Parathyroid adenoma (tissue), 2 donors: ENCODE data around the gene GALNTL6.

Source experiments
- H2AFZ ChIP-seq: fragments of 300-600 bp; sonication (generic); one replicate; pipeline ENCODE4 v1.7.0; 2017; ENCODE audit warnings: antibody characterized with exemption, mild to moderate bottlenecking
- H3K27ac ChIP-seq: fragments of 300-600 bp; sonication (generic); one replicate; pipeline ENCODE4 v1.7.0; 2017
- H3K27me3 ChIP-seq: fragments of 300-600 bp; sonication (generic); one replicate; pipeline ENCODE4 v1.7.0; 2017; ENCODE audit warnings: low read length; ENCODE audit not compliant: control insufficient read depth, insufficient read depth
- H3K36me3 ChIP-seq: fragments of 300-600 bp; sonication (generic); one replicate; pipeline ENCODE4 v1.7.0; 2017; ENCODE audit warnings: low read length; ENCODE audit not compliant: control insufficient read depth, insufficient read depth
- H3K4me1 ChIP-seq: fragments of 300-600 bp; sonication (generic); one replicate; pipeline ENCODE4 v1.7.0; 2017; ENCODE audit warnings: control low read depth
- H3K4me2 ChIP-seq: fragments of 300-600 bp; sonication (generic); one replicate; pipeline ENCODE4 v1.7.0; 2017; ENCODE audit warnings: low read length
- H3K4me3 ChIP-seq: fragments of 300-600 bp; sonication (generic); one replicate; pipeline ENCODE4 v1.7.0; 2017; ENCODE audit warnings: low read depth, low read length
- H3K79me2 ChIP-seq: fragments of 300-600 bp; sonication (generic); one replicate; pipeline ENCODE4 v1.7.0; 2017; ENCODE audit warnings: control low read depth
- H3K9ac ChIP-seq: fragments of 300-600 bp; sonication (generic); one replicate; pipeline ENCODE4 v1.7.0; 2017; ENCODE audit warnings: mild to moderate bottlenecking
- H3K9me3 ChIP-seq: fragments of 300-600 bp; sonication (generic); one replicate; pipeline ENCODE4 v1.7.0; 2017; ENCODE audit warnings: low read length; ENCODE audit not compliant: control insufficient read depth
- TF ChIP-seq, protein P1 (sequence below): fragments of 300-600 bp; sonication (generic); IDR thresholded peaks from one replicate; pipeline ENCODE4 v1.7.0; 2017; ENCODE audit warnings: antibody characterized with exemption, mild to moderate bottlenecking
- donor health status: primary hyperparathyroidism.

The GALNTL6 gene

DNA sequence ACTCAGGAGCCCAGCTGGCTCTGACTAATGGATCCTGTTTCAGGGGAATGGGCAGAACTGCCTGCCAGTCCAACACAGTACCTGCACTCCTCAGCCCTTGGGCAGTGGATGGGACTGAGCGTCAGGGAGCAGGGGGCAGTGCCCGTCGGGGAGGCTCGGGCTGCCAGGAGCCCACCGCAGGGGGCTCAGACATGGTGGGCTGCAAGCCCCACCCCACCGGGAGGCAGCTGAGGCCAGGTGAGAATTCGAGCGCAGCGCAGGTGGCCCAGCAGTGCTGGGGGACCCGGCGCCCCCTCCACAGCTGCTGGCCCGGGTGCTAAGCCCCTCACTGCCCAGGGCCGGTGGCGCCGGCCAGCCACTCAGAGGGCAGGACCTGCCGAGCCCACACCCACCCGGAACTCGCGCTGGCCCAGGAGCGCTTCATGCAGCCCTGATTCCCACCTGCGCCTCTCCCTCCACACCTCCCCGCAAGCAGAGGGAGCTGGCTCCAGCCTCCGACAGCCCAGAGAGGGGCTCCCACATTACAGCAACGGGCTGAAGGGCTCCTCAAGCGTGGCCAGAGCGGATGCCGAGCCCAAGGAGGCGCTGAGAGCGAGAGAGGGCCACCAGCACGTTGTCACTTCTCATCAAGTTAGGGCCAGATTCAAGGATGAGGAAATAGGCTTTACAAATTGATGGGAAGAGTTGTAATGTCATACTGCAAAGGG lies 668.8 kb downstream of the GALNTL6 start:
- no peak overlapping the region for H3K4me2 ChIP-seq
- no peaks in the 10 kb centered on the region for H3K79me2 ChIP-seq
- no peak overlapping the region for H3K4me3 ChIP-seq
- TF ChIP-seq, protein P1, sequence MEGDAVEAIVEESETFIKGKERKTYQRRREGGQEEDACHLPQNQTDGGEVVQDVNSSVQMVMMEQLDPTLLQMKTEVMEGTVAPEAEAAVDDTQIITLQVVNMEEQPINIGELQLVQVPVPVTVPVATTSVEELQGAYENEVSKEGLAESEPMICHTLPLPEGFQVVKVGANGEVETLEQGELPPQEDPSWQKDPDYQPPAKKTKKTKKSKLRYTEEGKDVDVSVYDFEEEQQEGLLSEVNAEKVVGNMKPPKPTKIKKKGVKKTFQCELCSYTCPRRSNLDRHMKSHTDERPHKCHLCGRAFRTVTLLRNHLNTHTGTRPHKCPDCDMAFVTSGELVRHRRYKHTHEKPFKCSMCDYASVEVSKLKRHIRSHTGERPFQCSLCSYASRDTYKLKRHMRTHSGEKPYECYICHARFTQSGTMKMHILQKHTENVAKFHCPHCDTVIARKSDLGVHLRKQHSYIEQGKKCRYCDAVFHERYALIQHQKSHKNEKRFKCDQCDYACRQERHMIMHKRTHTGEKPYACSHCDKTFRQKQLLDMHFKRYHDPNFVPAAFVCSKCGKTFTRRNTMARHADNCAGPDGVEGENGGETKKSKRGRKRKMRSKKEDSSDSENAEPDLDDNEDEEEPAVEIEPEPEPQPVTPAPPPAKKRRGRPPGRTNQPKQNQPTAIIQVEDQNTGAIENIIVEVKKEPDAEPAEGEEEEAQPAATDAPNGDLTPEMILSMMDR: no peak
- no peaks in the 10 kb centered on the region for H3K4me1 ChIP-seq
- H3K9me3 ChIP-seq: no peaks in the 10 kb centered on the region
- H3K9ac ChIP-seq: no peak overlapping the region
- no peaks in the 10 kb centered on the region for H3K36me3 ChIP-seq
- no peak overlapping the region for H3K27ac ChIP-seq
- no peak overlapping the region for H2AFZ ChIP-seq
- H3K27me3 ChIP-seq: no peaks in the 10 kb centered on the region

DNA sequence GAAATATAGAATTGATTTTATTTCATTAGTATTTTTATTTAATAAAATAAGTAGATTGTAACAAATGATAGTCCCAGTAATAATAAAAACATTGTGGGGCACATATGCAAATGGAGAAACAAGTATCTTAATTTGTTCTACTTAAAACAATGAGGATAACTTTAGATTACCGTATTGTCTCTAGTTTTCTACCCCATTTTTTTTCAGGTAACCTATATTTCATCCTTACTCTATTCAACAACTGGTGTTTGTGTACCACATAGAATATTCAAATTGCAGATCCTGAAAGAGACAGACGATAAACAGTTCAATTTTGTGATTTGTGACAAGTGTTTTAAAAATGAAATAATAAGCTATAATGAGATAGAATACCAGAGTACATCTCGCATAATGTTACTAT lies 671.8 kb downstream of the GALNTL6 start:
- H3K9ac ChIP-seq: no peak overlapping the region
- H2AFZ ChIP-seq: no peak overlapping the region
- H3K4me3 ChIP-seq: no peak overlapping the region
- no peaks in the 10 kb centered on the region for H3K9me3 ChIP-seq
- H3K4me2 ChIP-seq: no peak overlapping the region
- H3K27ac ChIP-seq: no peak overlapping the region
- no peaks in the 10 kb centered on the region for H3K4me1 ChIP-seq
- no peaks in the 10 kb centered on the region for H3K36me3 ChIP-seq
- no peaks in the 10 kb centered on the region for H3K27me3 ChIP-seq
- TF ChIP-seq, protein P1: no peak
- no peaks in the 10 kb centered on the region for H3K79me2 ChIP-seq

DNA sequence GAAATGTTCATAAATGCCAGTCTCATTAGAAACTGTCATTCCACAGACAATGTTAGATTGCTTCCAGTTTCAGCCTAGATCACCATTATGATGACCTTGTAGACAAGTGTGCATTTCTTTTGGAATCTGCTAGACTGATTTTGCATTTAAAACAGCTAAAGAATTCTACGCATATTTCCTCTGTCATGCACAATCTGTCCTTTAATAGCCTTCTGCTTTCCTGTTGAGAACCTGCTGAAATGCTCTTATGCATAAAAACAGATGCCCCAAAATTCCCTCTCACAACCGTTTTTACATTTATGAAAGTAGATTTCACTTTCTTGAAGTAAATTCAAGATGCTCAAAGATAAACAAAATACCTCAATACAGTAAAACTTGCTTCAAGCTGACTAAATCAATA lies 673.3 kb downstream of the GALNTL6 start:
- Histone ChIP-seq H3K27ac (no peak overlapping the region), H2AFZ (no peak overlapping the region), H3K79me2 (no peaks in the 10 kb centered on the region), H3K4me3 (no peak overlapping the region), H3K36me3 (no peaks in the 10 kb centered on the region), H3K9ac (no peak overlapping the region), H3K9me3 (no peaks in the 10 kb centered on the region), H3K27me3 (no peaks in the 10 kb centered on the region), H3K4me2 (no peak overlapping the region), H3K4me1 (no peaks in the 10 kb centered on the region)
- TF ChIP-seq, protein P1: no peak

DNA sequence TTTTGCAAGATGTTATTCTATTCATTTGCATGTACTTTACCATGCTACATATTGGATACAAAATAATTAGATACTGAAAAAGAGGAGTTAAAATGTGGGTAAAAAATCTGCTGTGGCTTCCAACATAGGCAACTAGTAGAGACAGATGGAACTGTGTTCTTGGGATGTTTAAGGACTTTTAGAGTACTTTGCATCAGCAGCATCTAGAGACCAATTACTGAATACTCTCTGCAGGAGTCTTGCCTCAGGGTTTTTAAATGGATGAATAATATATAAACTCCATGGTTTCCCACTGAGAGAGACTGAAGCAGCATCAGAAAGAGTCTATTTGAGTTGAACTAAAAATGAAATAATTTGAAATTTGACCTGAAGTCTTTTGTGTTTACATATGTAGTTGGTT lies 676.7 kb downstream of the GALNTL6 start:
- no peak overlapping the region for H3K27ac ChIP-seq
- no peak overlapping the region for H2AFZ ChIP-seq
- no peaks in the 10 kb centered on the region for H3K36me3 ChIP-seq
- H3K27me3 ChIP-seq: no peaks in the 10 kb centered on the region
- TF ChIP-seq, protein P1: no peak
- H3K79me2 ChIP-seq: no peaks in the 10 kb centered on the region
- no peak overlapping the region for H3K4me2 ChIP-seq
- no peak overlapping the region for H3K9ac ChIP-seq
- H3K4me3 ChIP-seq: no peak overlapping the region
- no peaks in the 10 kb centered on the region for H3K9me3 ChIP-seq
- H3K4me1 ChIP-seq: no peaks in the 10 kb centered on the region

DNA sequence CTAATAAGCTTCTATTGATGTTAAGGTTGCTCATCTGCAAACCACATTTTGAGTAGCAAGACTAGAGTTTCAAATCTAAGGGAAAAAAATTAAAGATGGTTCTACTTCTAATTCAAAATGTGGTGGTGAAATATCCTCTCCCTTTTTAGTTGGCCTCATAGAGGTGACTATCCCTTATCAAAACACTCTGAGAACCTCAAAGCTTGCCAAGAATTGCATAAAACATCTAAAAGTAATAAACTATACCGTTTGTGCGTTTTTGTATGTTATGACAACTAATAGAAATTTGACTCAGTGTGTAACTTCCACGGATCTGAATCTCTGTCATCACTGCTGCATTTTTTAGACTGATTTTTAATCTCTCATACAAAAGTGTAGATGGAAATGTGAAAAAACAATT lies 682.6 kb downstream of the GALNTL6 start:
- Histone ChIP-seq H3K4me1 (no peaks in the 10 kb centered on the region), H2AFZ (no peak overlapping the region), H3K79me2 (no peaks in the 10 kb centered on the region), H3K27ac (no peak overlapping the region), H3K4me2 (no peak overlapping the region), H3K36me3 (no peaks in the 10 kb centered on the region), H3K9ac (no peak overlapping the region), H3K9me3 (no peaks in the 10 kb centered on the region), H3K27me3 (no peaks in the 10 kb centered on the region), H3K4me3 (no peak overlapping the region)
- TF ChIP-seq, protein P1: no peak
